ENCODE measurements around the gene NUDT14. TPM values are rescaled to one million over a fixed set of nuclear protein-coding genes. Genes with fewer than 3 reads are reported as not detected.

The NUDT14 gene
- total RNA-seq, 6 donors from 2014 or later = 17.9 to 87.5 (median 54.9) TPM

- Histone ChIP-seq H3K27ac (no peak overlapping the region), H3K36me3 (peaks cover 0 to 55% (median 27%) of the 10 kb centered on the region in 4 donors), H3K9me3 (peaks cover 6 to 11% (median 8%) of the 10 kb centered on the region in 4 donors), H3K27me3 (no peaks in the 10 kb centered on the region), H3K4me1 (no peaks in the 10 kb centered on the region), H3K4me3 (no peak overlapping the region)
- DNase-seq (peak in 1 of 2 donors; percentile 75), ATAC-seq (ENCODE audit: low FRiP score in 2 of 2) (no peak)
- WGBS, 2 donors = 95 to 100% methylated on average over 3 to 21 of the region's 32 CpGs
- TF ChIP-seq EP300 (IDR thresholded peaks at IDR 0.05) (no peak), POLR2AphosphoS5 (IDR thresholded peaks at IDR 0.05) (no peak), POLR2A (IDR thresholded peaks at IDR 0.05) (no peak), CTCF (IDR thresholded peaks at IDR 0.05) (no peak)
Measured at GRCh38 chr14:105144666-105145380, 36.3 kb downstream of the NUDT14 start.

GRCh38 chr14:105144026-105144665 lies 37.0 kb downstream of the NUDT14 start:
- H3K4me3 ChIP-seq = no peak overlapping the region
- TF ChIP-seq POLR2A (IDR thresholded peaks at IDR 0.05) (no peak), CTCF (IDR thresholded peaks at IDR 0.05) (no peak), POLR2AphosphoS5 (IDR thresholded peaks at IDR 0.05) (no peak), EP300 (IDR thresholded peaks at IDR 0.05) (no peak)
- H3K27me3 ChIP-seq = no peaks in the 10 kb centered on the region
- no peaks in the 10 kb centered on the region for H3K4me1 ChIP-seq
- H3K36me3 ChIP-seq = peaks cover 0 to 54% (median 27%) of the 10 kb centered on the region in 4 donors
- H3K27ac ChIP-seq = no peak overlapping the region
- 91 to 93% methylated on average over 14 to 15 of the region's 16 CpGs for WGBS, 2 donors
- ATAC-seq (ENCODE audit: low FRiP score in 2 of 2) (no peak), DNase-seq (peak in 1 of 2 donors; percentile 56)
- peaks cover 8 to 17% (median 12%) of the 10 kb centered on the region in 4 donors for H3K9me3 ChIP-seq

- 95 to 99% methylated on average over 12 to 22 of the region's 27 CpGs for WGBS, 2 donors
- Histone ChIP-seq H3K4me1 (no peaks in the 10 kb centered on the region), H3K9me3 (peaks cover 8 to 17% (median 12%) of the 10 kb centered on the region in 4 donors), H3K4me3 (no peak overlapping the region), H3K36me3 (peaks cover 0 to 48% (median 25%) of the 10 kb centered on the region in 4 donors), H3K27me3 (no peaks in the 10 kb centered on the region), H3K27ac (no peak overlapping the region)
- TF ChIP-seq EP300 (IDR thresholded peaks at IDR 0.05) (no peak), POLR2A (IDR thresholded peaks at IDR 0.05) (no peak), POLR2AphosphoS5 (IDR thresholded peaks at IDR 0.05) (no peak), CTCF (IDR thresholded peaks at IDR 0.05) (no peak)
- peak in 1 of 2 donors; percentile 74 for DNase-seq
- ATAC-seq (ENCODE audit: low FRiP score in 2 of 2) = no peak
Measured at GRCh38 chr14:105143451-105144025, 37.6 kb downstream of the NUDT14 start.

GRCh38 chr14:105142651-105143450 lies 38.3 kb downstream of the NUDT14 start:
- Histone ChIP-seq H3K27ac (no peak overlapping the region), H3K36me3 (peaks cover 0 to 41% (median 19%) of the 10 kb centered on the region in 4 donors), H3K4me3 (no peak overlapping the region), H3K9me3 (peaks cover 8 to 17% (median 12%) of the 10 kb centered on the region in 4 donors), H3K4me1 (no peaks in the 10 kb centered on the region), H3K27me3 (no peaks in the 10 kb centered on the region)
- DNase-seq = peak in 1 of 2 donors; percentile 81
- no peak for ATAC-seq (ENCODE audit: low FRiP score in 2 of 2)
- TF ChIP-seq EP300 (IDR thresholded peaks at IDR 0.05) (no peak), CTCF (IDR thresholded peaks at IDR 0.05) (no peak), POLR2A (IDR thresholded peaks at IDR 0.05) (no peak), POLR2AphosphoS5 (IDR thresholded peaks at IDR 0.05) (no peak)
- 94 to 98% methylated on average over 31 to 52 of the region's 60 CpGs for WGBS, 2 donors
